Measurements from ENCODE around the gene APLN.

- TF ChIP-seq CTCF (IDR thresholded peaks at IDR 0.05) (no peak), POLR2A (IDR thresholded peaks at IDR 0.05) (no peak)
Measured at GRCh38 chrX:129608496-129608895, 46.3 kb downstream of the APLN start.
